GM12865 (cell line): ENCODE measurements around the gene ZNG1A.
A peak's percentile ranks its signal among the peaks of the same experiment; 100 is the strongest.
"Not testable (repeated sequence)": the region's sequence is repeated elsewhere in the genome, so short reads cannot be mapped to it uniquely, and the experiment has no call there.

Experiments
- DNase-seq: peaks from one replicate; pipeline ENCODE4 v3.0.0; 2010; ENCODE audit warnings: low read depth
- H3K4me3 ChIP-seq: 2 replicates; pipeline ENCODE4 v1.5.1; 2011; ENCODE audit warnings: mild to moderate bottlenecking, low read depth, low read length, control low read depth
- CTCF ChIP-seq: IDR thresholded peaks from 2 replicates; pipeline ENCODE4 v1.5.1; 2011; ENCODE audit warnings: low read length, control low read depth, low read depth, inconsistent platforms; ENCODE audit not compliant: insufficient read depth; ENCODE audit errors: missing control alignments

Gene ZNG1A

GRCh38 chr9:217950-218349 lies 39.1 kb upstream of the ZNG1A start:
- DNase-seq = no peak
- TF ChIP-seq CTCF = no peak
- no peak overlapping the region for H3K4me3 ChIP-seq

- no peak for DNase-seq
- H3K4me3 ChIP-seq = peak overlapping the region; percentile 74
- TF ChIP-seq CTCF = no peak
Measured at GRCh38 chr9:216866-217265, 38.0 kb upstream of the ZNG1A start.

- DNase-seq = peak; percentile 15
- TF ChIP-seq CTCF = no peak
- peak overlapping the region; percentile 74 for H3K4me3 ChIP-seq
Measured at GRCh38 chr9:215631-216155, 36.8 kb upstream of the ZNG1A start.

GRCh38 chr9:214648-215493 lies 36.0 kb upstream of the ZNG1A start, which contains the start of gene DOCK8:
TSS of gene DOCK8 (plus strand) at chr9:214865. CDS start at chr9:214977, 112 bp downstream.
- peak; percentile 91 for DNase-seq
- TF ChIP-seq CTCF = peak; percentile 66
- peak within 1 kb of the TSS; percentile 74 for H3K4me3 ChIP-seq

- H3K4me3 ChIP-seq = peak overlapping the region; percentile 74
- no peak for DNase-seq
- TF ChIP-seq CTCF = no peak
Measured at GRCh38 chr9:214351-214647, 35.4 kb upstream of the ZNG1A start.

GRCh38 chr9:213901-214300 lies 35.0 kb upstream of the ZNG1A start:
- peak overlapping the region; percentile 74 for H3K4me3 ChIP-seq
- not testable (repeated sequence) for DNase-seq

GRCh38 chr9:212297-212696 lies 33.4 kb upstream of the ZNG1A start:
- TF ChIP-seq CTCF = no peak
- no peak for DNase-seq
- no peak overlapping the region for H3K4me3 ChIP-seq
